ENCODE data around the gene SLC16A12. TPM values are rescaled to one million over a fixed set of nuclear protein-coding genes. Genes with fewer than 3 reads are reported as not detected.

Gene SLC16A12
- total and polyA plus RNA-seq, 2 of the 13 experiments (the other 11 are each of a cell fraction or from before 2014, with no cell fraction given), result 0.02 TPM; not detected in 1

- TF ChIP-seq SNAPC4 (CRISPR knock-in tag; IDR thresholded peaks at IDR 0.05), result no peak
Observed at GRCh38 chr10:89563861-89564478, 28.6 kb upstream of the SLC16A12 start (continued).

GRCh38 chr10:89563311-89563710 lies 27.9 kb upstream of the SLC16A12 start:
- peak overlapping the region; percentile 48 for H3K4me2 ChIP-seq (ENCODE audit: low read depth, low read length)
- no peaks in the 10 kb centered on the region for H4K20me1 ChIP-seq (ENCODE audit: insufficient read depth, low read length)
- BruUV-seq (replicated peaks), result no TSS peak
- DNase-seq (ENCODE audit: low spot score), result no peak
- ATAC-seq, result peak; percentile 25; the same call in 1 of the 3 replicates
- H3K4me1 ChIP-seq (ENCODE audit: insufficient read depth, low read length), result peaks cover 18% of the 10 kb centered on the region
- no peaks in the 10 kb centered on the region; a peak in 1 of 5 replicates for H3K27me3 ChIP-seq (ENCODE audit: control insufficient read depth in 1 of 2, insufficient read depth in 2 of 2, low read length in 2 of 2)
- in situ Hi-C loops (cut with HindIII; ENCODE audit: extremely low pct_ligation_motif_present, low pct_unique_long_range_greater_than_20kb), result loop anchor here (5.0 kb wide), 1 partner anchor 136 kb away; no protein-coding TSS in a partner anchor
- H3K36me3 ChIP-seq (replicated peaks in 1 of 2; ENCODE audit: control insufficient read depth in 1 of 2, insufficient read depth in 2 of 2, low read length in 2 of 2), result no peaks in the 10 kb centered on the region
- ChIA-PET CTCF (ENCODE audit: low intra/inter-chr PET ratio, low total read pairs) (interaction anchor here (0.8 to 2.1 kb wide), 4 partner anchors 97 to 346 kb away, joined by 3 to 46 read pairs (median 6); no protein-coding TSS in a partner anchor), POLR2A (interaction anchor here (0.9 to 1.0 kb wide), 2 partner anchors 81 to 138 kb away, joined by 3 read pairs; partner anchors contain the start of gene KIF20B)
- WGBS (ENCODE audit: low lambda C conversion rate), result 8% methylated on average over 3 of the region's 3 CpGs
- H2AFZ ChIP-seq (ENCODE audit: low read length), result no peak overlapping the region
- H3K4me3 ChIP-seq (replicated peaks in 1 of 3; ENCODE audit: insufficient read depth in 1 of 3, low read depth in 2 of 3, low read length in 3 of 3), result no peak overlapping the region
- H3K79me2 ChIP-seq (ENCODE audit: insufficient read depth, low read length), result no peaks in the 10 kb centered on the region
- no peaks in the 10 kb centered on the region for H3K9me3 ChIP-seq (ENCODE audit: low read length)
- H3K27ac ChIP-seq (ENCODE audit: extremely low read length, insufficient read depth, low read length), result no peak overlapping the region
- H3K9ac ChIP-seq (ENCODE audit: insufficient read depth, low read depth, low read length), result no peak overlapping the region
- intact Hi-C loops (cut with micrococcal nuclease; ENCODE audit: unreplicated experiment), result no loop called here
- TF ChIP-seq ZKSCAN1 (IDR thresholded peaks at IDR 0.05; ENCODE audit: low read length) (no peak), HNF4A (CRISPR knock-in tag; IDR thresholded peaks at IDR 0.05) (peak; percentile 40)
- no peak for FAIRE-seq
